Bronchial epithelial cell (primary cell): ENCODE measurements around the gene PPP1R13B. TPM values are rescaled to one million over a fixed set of nuclear protein-coding genes. Genes with fewer than 3 reads are reported as not detected.

Experiments used
- DNase-seq: peaks from one replicate; pipeline ENCODE4 v3.0.0-alpha.2; 2010; ENCODE audit warnings: low read depth
- FAIRE-seq: peaks from 2 replicates; lab custom pipeline; 2011; peaks lifted over from hg19 to GRCh38; lab: Jason Lieb, UNC
- H3K27me3 ChIP-seq: 2 replicates; pipeline ENCODE4 v1.5.1; 2011; ENCODE audit warnings: low read length; ENCODE audit not compliant: control insufficient read depth, insufficient read depth
- H3K36me3 ChIP-seq: 2 replicates; pipeline ENCODE4 v1.5.1; 2011; ENCODE audit warnings: low read length; ENCODE audit not compliant: control insufficient read depth, insufficient read depth
- H3K4me3 ChIP-seq: 2 replicates; pipeline ENCODE4 v1.5.1; 2011; ENCODE audit warnings: mild to moderate bottlenecking, low read depth, low read length, control low read depth
- CTCF ChIP-seq: IDR thresholded peaks from 2 replicates; pipeline ENCODE4 v1.5.1; 2011; ENCODE audit warnings: mild to moderate bottlenecking, moderate library complexity, low read length, control low read depth, inconsistent platforms; ENCODE audit not compliant: insufficient read depth, severe bottlenecking
- total RNA-seq: library from RNA; depleted of rRNA; stranded (reverse); fragments of >200 nt; gene quantifications from 2 replicates; pipeline ENCODE4 v1.2.1, GENCODE V29; 2014

Gene PPP1R13B
- total RNA-seq, 1 donor from 2014 or later: 4.2 TPM

- peaks cover 25% of the 10 kb centered on the region for H3K36me3 ChIP-seq
Measured at GRCh38 chr14:103748534-103748857, 98.9 kb downstream of the PPP1R13B start.

GRCh38 chr14:103746701-103747100, 100.7 kb downstream of the PPP1R13B start:
- peak; percentile 34 for DNase-seq
- Histone ChIP-seq H3K4me3 (no peak overlapping the region), H3K36me3 (peaks cover 28% of the 10 kb centered on the region), H3K27me3 (no peaks in the 10 kb centered on the region)
- no peak for FAIRE-seq
- no peak for TF ChIP-seq CTCF

More at GRCh38 chr14:103748534-103748857, 98.9 kb downstream of the PPP1R13B start:
- no peaks in the 10 kb centered on the region for H3K27me3 ChIP-seq
- TF ChIP-seq CTCF: no peak
- DNase-seq (no peak), FAIRE-seq (no peak)
- no peak overlapping the region for H3K4me3 ChIP-seq

- DNase-seq: no peak
- Histone ChIP-seq H3K4me3 (no peak overlapping the region), H3K27me3 (no peaks in the 10 kb centered on the region), H3K36me3 (peaks cover 31% of the 10 kb centered on the region)
- TF ChIP-seq CTCF: no peak
- peak; percentile 82 for FAIRE-seq
Measured at GRCh38 chr14:103745424-103745823, 102.0 kb downstream of the PPP1R13B start.

- FAIRE-seq (no peak), DNase-seq (no peak)
- Histone ChIP-seq H3K27me3 (no peaks in the 10 kb centered on the region), H3K36me3 (peaks cover 34% of the 10 kb centered on the region), H3K4me3 (no peak overlapping the region)
- TF ChIP-seq CTCF: no peak
Measured at GRCh38 chr14:103744621-103745395, 102.6 kb downstream of the PPP1R13B start.

- H3K36me3 ChIP-seq: peaks cover 37% of the 10 kb centered on the region
- no peak overlapping the region for H3K4me3 ChIP-seq
- H3K27me3 ChIP-seq: no peaks in the 10 kb centered on the region
- no peak for DNase-seq
- FAIRE-seq: no peak
- no peak for TF ChIP-seq CTCF
Measured at GRCh38 chr14:103743691-103744090, 103.7 kb downstream of the PPP1R13B start.
